ENCODE measurements around the gene ACTA2. TPM values are rescaled to one million over a fixed set of nuclear protein-coding genes. Genes with fewer than 3 reads are reported as not detected.

The ACTA2 gene
- total RNA-seq, 6 experiments from 2014 or later = 15.0 to 127 (median 80.7) TPM

DNA sequence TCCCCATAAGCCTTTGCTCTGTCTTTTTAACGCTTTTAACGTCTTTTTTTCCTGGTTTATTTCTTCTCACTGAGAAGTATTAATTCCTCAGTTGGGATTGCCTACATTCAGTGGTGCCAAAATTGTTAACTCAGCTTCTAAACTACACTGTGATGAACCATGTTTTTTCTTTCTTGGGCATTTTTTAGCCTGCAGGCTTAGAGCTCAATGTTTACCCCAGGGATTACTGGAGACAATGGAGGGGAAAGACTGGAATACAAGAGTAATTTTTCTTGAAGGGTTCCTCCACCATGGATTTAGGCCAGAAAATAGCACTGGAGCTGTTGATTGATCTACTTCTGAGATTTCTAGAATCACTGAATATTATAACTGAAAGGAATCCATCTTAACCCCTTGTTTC lies 52.7 kb downstream of the ACTA2 start:
- 95% methylated on average over 2 of the region's 2 CpGs for WGBS (ENCODE audit: insufficient coverage, low coverage, low lambda C conversion rate, missing lambda C conversion rate)
- H3K27me3 ChIP-seq = no peaks in the 10 kb centered on the region
- H3K4me1 ChIP-seq = peaks cover 0 to 31% (median 0%) of the 10 kb centered on the region in 4 donors
- H3K9me3 ChIP-seq = no peaks in the 10 kb centered on the region
- no peaks in the 10 kb centered on the region for H3K36me3 ChIP-seq
- ATAC-seq (no peak), DNase-seq (no peak)
- TF ChIP-seq POLR2A (IDR thresholded peaks at IDR 0.05) = no peak
- TF ChIP-seq, protein P1, sequence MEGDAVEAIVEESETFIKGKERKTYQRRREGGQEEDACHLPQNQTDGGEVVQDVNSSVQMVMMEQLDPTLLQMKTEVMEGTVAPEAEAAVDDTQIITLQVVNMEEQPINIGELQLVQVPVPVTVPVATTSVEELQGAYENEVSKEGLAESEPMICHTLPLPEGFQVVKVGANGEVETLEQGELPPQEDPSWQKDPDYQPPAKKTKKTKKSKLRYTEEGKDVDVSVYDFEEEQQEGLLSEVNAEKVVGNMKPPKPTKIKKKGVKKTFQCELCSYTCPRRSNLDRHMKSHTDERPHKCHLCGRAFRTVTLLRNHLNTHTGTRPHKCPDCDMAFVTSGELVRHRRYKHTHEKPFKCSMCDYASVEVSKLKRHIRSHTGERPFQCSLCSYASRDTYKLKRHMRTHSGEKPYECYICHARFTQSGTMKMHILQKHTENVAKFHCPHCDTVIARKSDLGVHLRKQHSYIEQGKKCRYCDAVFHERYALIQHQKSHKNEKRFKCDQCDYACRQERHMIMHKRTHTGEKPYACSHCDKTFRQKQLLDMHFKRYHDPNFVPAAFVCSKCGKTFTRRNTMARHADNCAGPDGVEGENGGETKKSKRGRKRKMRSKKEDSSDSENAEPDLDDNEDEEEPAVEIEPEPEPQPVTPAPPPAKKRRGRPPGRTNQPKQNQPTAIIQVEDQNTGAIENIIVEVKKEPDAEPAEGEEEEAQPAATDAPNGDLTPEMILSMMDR (IDR thresholded peaks at IDR 0.05) = no peak
- H3K27ac ChIP-seq = no peak overlapping the region
- intact Hi-C loops (cut with DNase I) = no loop called here
- H3K4me3 ChIP-seq = no peak overlapping the region

DNA sequence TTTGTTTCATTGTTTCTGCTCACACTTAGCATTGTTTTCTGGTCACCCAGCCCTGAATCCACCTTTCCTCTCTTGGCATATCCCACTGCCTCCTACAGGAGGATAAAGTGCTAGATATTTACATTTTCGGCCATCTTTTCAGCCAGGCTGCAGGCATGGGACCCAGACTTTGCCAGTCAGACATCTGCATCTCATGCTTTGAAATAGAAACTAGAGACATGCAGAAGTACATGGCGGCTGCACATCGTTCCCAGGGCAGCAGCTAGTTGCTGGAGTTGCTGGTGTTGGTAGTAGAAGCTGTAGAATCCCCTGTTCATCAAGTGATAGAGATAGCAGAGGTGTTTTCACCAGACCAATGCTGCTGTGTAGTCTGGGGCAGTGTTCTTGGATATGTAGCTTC lies 53.8 kb downstream of the ACTA2 start:
- Histone ChIP-seq H3K9me3 (no peaks in the 10 kb centered on the region), H3K4me3 (no peak overlapping the region), H3K27me3 (no peaks in the 10 kb centered on the region), H3K4me1 (peaks cover 0 to 33% (median 0%) of the 10 kb centered on the region in 4 donors), H3K27ac (no peak overlapping the region), H3K36me3 (no peaks in the 10 kb centered on the region)
- DNase-seq (no peak), ATAC-seq (no peak)
- WGBS (ENCODE audit: insufficient coverage, low coverage, low lambda C conversion rate, missing lambda C conversion rate) = 85% methylated on average over 1 of the region's 3 CpGs
- intact Hi-C loops (cut with DNase I) = no loop called here
- no peak for TF ChIP-seq POLR2A (IDR thresholded peaks at IDR 0.05)
- TF ChIP-seq, protein P1 (IDR thresholded peaks at IDR 0.05) = no peak

- intact Hi-C loops (cut with DNase I) = no loop called here
- Histone ChIP-seq H3K4me3 (no peak overlapping the region), H3K27ac (peak overlapping the region in 2 of 3 donors; percentile 42 to 56), H3K27me3 (no peaks in the 10 kb centered on the region), H3K4me1 (peaks cover 0 to 33% (median 0%) of the 10 kb centered on the region in 4 donors), H3K9me3 (no peaks in the 10 kb centered on the region), H3K36me3 (no peaks in the 10 kb centered on the region)
- peak in 2 of 4 donors; percentile 36 to 59 for ATAC-seq
- TF ChIP-seq, protein P1 (IDR thresholded peaks at IDR 0.05) = no peak
- TF ChIP-seq POLR2A (IDR thresholded peaks at IDR 0.05) = no peak
- DNase-seq = no peak
- 49% methylated on average over 7 of the region's 8 CpGs for WGBS (ENCODE audit: insufficient coverage, low coverage, low lambda C conversion rate, missing lambda C conversion rate)
Measured at GRCh38 chr10:88896994-88897853, 55.3 kb downstream of the ACTA2 start.

DNA sequence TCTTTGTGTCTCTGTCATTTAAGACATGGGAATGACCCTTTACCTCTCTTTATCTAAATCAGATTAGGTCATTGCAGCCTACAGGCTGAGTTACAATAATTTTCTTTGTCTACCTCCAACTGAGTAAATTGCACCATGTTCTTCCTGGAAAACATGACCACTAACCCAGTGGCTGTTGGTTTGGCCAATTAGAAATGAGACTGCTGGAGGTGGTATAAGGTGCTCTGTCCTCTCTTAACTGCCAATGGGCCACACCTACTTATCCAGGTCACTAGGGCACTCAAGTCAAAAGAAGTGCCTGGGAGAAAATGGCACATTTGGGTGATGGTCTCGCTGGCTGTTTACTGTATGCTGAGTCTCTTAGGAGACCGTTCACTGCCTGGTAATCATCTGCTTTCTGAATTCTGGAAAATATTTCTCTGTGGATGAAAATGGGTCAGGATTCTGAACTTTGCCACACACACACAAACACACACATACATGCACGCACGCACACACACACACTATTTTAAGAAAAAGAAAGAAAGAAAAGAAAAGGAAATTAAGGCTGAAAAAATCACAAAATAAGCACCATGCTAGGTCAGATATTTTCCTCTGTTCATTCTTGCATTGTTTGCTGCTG lies 56.1 kb downstream of the ACTA2 start:
- intact Hi-C loops (cut with DNase I) = no loop called here
- H3K27me3 ChIP-seq = no peaks in the 10 kb centered on the region
- TF ChIP-seq, protein P1 (IDR thresholded peaks at IDR 0.05) = no peak
- no peak for TF ChIP-seq POLR2A (IDR thresholded peaks at IDR 0.05)
- DNase-seq (no peak), ATAC-seq (peak in 3 of 4 donors; percentile 36 to 72 (median 70))
- no peaks in the 10 kb centered on the region for H3K9me3 ChIP-seq
- 64% methylated on average over 3 of the region's 4 CpGs for WGBS (ENCODE audit: insufficient coverage, low coverage, low lambda C conversion rate, missing lambda C conversion rate)
- H3K4me3 ChIP-seq = no peak overlapping the region
- no peaks in the 10 kb centered on the region for H3K36me3 ChIP-seq
- H3K4me1 ChIP-seq = peaks cover 0 to 33% (median 0%) of the 10 kb centered on the region in 4 donors
- peak overlapping the region in 2 of 3 donors; percentile 42 to 56 for H3K27ac ChIP-seq
